Panc1 (cell line): ENCODE results near the gene DCP2. TPM values are rescaled to one million over a fixed set of nuclear protein-coding genes. Genes with fewer than 3 reads are reported as not detected.

Source experiments
- ATAC-seq: fragments of 200-7000 bp; cut with Tn5 transposase; 2 replicates; pipeline ENCODE4 v1.9.1; 2020; ENCODE audit warnings: mild to moderate bottlenecking, moderate library complexity
- BruUV-seq: library from RNA; stranded (reverse); fragments of 400-500 nt; replicated peaks from 2 replicates; lab custom pipeline; 2021; lab: Mats Ljungman, UMichigan
- CTCF ChIA-PET: fragments of 300-600 bp; sonication (Branson Sonifier 250); formaldehyde crosslinking; loops from one replicate; lab custom pipeline; 2022; ENCODE audit warnings: antibody characterized with exemption; lab: Charles Lee
- POLR2A ChIA-PET: fragments of 300-600 bp; sonication (Branson Sonifier 250); formaldehyde crosslinking; loops from one replicate; lab custom pipeline; 2022; ENCODE audit warnings: antibody characterized with exemption; lab: Charles Lee
- DNase-seq: peaks from one replicate; pipeline ENCODE4 v3.0.0-alpha.2; 2010; ENCODE audit warnings: low read depth, low spot score
- H3K27ac ChIP-seq: 2 replicates; pipeline ENCODE4 v1.5.1; 2011; ENCODE audit warnings: mild to moderate bottlenecking, low read length, inconsistent platforms
- H3K27me3 ChIP-seq: fragments of 200-500 bp; sonication (Bioruptor generic); 2 replicates; pipeline ENCODE4 v1.6.0; 2014; ENCODE audit warnings: low read length, inconsistent platforms; ENCODE audit not compliant: control insufficient read depth, insufficient read depth
- H3K36me3 ChIP-seq: fragments of 200-500 bp; sonication (Bioruptor generic); 2 replicates; pipeline ENCODE4 v1.5.1; 2014; ENCODE audit warnings: inconsistent platforms, mild to moderate bottlenecking, low read length, moderate library complexity; ENCODE audit not compliant: control insufficient read depth, insufficient read depth
- H3K4me1 ChIP-seq: 2 replicates; pipeline ENCODE4 v1.5.1; 2011; ENCODE audit warnings: inconsistent platforms, mild to moderate bottlenecking, low read length, moderate library complexity; ENCODE audit not compliant: control insufficient read depth, insufficient read depth
- H3K4me3 ChIP-seq, 2 experiments: 2 replicates each; pipeline ENCODE4 v1.5.1; 2011 to 2012; ENCODE audit warnings: low read depth in 2 of 2, low read length in 2 of 2, mild to moderate bottlenecking in 2 of 2, inconsistent platforms in 1 of 2, moderate library complexity in 1 of 2
- H3K9me3 ChIP-seq: fragments of 200-500 bp; sonication (Bioruptor generic); 2 replicates; pipeline ENCODE4 v1.5.1; 2014; ENCODE audit warnings: low read depth, mild to moderate bottlenecking, inconsistent platforms, low read length, moderate library complexity; ENCODE audit not compliant: control insufficient read depth, insufficient read depth
- POLR2AphosphoS5 ChIP-seq: IDR thresholded peaks from 2 replicates; pipeline ENCODE4 v1.6.1; 2012; ENCODE audit warnings: mild to moderate bottlenecking, low read depth, low read length, moderate library complexity
- SIN3A ChIP-seq: IDR thresholded peaks from 2 replicates; pipeline ENCODE4 v1.6.1; 2012; ENCODE audit warnings: low read depth, mild to moderate bottlenecking, low read length, moderate library complexity, borderline replicate concordance; ENCODE audit not compliant: insufficient read depth
- TCF7L2 ChIP-seq: IDR thresholded peaks from 2 replicates; pipeline ENCODE4 v1.6.1; 2011; ENCODE audit warnings: mild to moderate bottlenecking, low read depth, low read length, inconsistent platforms
- in situ Hi-C: cut with HindIII; loops from 2 replicates; pipeline ENCODE4 v1.10.0; 2016; ENCODE audit warnings: low sequenced_read_pairs, low pct_unique_long_range_greater_than_20kb
- intact Hi-C: fragments of 100-400 bp; cut with micrococcal nuclease; formaldehyde crosslinking; loops from one replicate; pipeline ENCODE4 v1.10.0; 2022; ENCODE audit not compliant: unreplicated experiment
- total RNA-seq: library from RNA; stranded (reverse); gene quantifications from one replicate; pipeline ENCODE4 v1.2.1, GENCODE V29; 2021; ENCODE audit not compliant: unreplicated experiment
- TF ChIP-seq, protein P1 (sequence below), 2 experiments: IDR thresholded peaks; 2 replicates each; pipeline ENCODE4 v1.6.1; 2011 to 2012; ENCODE audit warnings: low read depth in 2 of 2, control low read depth in 1 of 2, low read length in 1 of 2, mild to moderate bottlenecking in 1 of 2, moderate library complexity in 1 of 2; ENCODE audit not compliant: insufficient read depth in 1 of 2
- TF ChIP-seq, protein P2 (sequence below): fragments of 450-650 bp; IDR thresholded peaks from 2 replicates; pipeline ENCODE4 v1.5.1; 2017; ENCODE audit warnings: mild to moderate bottlenecking

DCP2 gene
- total RNA-seq, 1 experiment from 2014 or later, result 70.4 TPM

DNA sequence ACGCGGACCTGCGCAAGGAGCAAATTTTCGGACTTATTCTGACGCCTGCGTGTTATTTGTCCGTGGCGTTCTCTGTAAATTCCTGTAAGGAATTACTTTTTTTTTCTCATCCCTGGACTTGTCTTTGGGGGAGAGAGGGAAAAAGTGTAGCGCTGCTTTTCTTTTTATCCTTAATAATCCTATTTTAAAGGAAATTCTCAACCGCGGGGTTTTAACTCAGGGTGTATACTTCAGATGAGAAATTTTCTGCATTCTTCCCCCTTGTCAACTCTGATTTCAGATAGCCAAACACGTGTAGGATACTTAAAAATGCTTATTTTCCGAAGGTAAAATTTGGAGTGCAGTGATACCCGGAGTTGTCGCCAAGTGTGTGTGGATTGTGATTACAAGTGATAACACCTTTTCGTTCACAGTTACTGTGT is 853 bp downstream of the DCP2 start:
- POLR2A ChIA-PET, result no interaction called here
- H3K27me3 ChIP-seq, result no peaks in the 10 kb centered on the region
- peak overlapping the region; percentile 92 to 93 for H3K4me3 ChIP-seq
- H3K9me3 ChIP-seq, result no peaks in the 10 kb centered on the region
- BruUV-seq, result TSS peak; percentile 83
- no peak for TF ChIP-seq SIN3A
- TF ChIP-seq, protein P1, sequence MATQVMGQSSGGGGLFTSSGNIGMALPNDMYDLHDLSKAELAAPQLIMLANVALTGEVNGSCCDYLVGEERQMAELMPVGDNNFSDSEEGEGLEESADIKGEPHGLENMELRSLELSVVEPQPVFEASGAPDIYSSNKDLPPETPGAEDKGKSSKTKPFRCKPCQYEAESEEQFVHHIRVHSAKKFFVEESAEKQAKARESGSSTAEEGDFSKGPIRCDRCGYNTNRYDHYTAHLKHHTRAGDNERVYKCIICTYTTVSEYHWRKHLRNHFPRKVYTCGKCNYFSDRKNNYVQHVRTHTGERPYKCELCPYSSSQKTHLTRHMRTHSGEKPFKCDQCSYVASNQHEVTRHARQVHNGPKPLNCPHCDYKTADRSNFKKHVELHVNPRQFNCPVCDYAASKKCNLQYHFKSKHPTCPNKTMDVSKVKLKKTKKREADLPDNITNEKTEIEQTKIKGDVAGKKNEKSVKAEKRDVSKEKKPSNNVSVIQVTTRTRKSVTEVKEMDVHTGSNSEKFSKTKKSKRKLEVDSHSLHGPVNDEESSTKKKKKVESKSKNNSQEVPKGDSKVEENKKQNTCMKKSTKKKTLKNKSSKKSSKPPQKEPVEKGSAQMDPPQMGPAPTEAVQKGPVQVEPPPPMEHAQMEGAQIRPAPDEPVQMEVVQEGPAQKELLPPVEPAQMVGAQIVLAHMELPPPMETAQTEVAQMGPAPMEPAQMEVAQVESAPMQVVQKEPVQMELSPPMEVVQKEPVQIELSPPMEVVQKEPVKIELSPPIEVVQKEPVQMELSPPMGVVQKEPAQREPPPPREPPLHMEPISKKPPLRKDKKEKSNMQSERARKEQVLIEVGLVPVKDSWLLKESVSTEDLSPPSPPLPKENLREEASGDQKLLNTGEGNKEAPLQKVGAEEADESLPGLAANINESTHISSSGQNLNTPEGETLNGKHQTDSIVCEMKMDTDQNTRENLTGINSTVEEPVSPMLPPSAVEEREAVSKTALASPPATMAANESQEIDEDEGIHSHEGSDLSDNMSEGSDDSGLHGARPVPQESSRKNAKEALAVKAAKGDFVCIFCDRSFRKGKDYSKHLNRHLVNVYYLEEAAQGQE (IDR thresholded peaks at IDR 0.05; ENCODE audit: insufficient read depth in 1 of 2, low read depth in 2 of 2, low read length in 1 of 2), result no peak
- TF ChIP-seq, protein P2, sequence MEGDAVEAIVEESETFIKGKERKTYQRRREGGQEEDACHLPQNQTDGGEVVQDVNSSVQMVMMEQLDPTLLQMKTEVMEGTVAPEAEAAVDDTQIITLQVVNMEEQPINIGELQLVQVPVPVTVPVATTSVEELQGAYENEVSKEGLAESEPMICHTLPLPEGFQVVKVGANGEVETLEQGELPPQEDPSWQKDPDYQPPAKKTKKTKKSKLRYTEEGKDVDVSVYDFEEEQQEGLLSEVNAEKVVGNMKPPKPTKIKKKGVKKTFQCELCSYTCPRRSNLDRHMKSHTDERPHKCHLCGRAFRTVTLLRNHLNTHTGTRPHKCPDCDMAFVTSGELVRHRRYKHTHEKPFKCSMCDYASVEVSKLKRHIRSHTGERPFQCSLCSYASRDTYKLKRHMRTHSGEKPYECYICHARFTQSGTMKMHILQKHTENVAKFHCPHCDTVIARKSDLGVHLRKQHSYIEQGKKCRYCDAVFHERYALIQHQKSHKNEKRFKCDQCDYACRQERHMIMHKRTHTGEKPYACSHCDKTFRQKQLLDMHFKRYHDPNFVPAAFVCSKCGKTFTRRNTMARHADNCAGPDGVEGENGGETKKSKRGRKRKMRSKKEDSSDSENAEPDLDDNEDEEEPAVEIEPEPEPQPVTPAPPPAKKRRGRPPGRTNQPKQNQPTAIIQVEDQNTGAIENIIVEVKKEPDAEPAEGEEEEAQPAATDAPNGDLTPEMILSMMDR, result no peak
- TF ChIP-seq POLR2AphosphoS5, result no peak
- no peak for TF ChIP-seq TCF7L2
- DNase-seq (no peak), ATAC-seq (no peak)
- peak overlapping the region; percentile 98 for H3K27ac ChIP-seq
- H3K36me3 ChIP-seq, result no peaks in the 10 kb centered on the region; the same call in none of the 2 replicates
- intact Hi-C loops (no loop called here), in situ Hi-C loops (no loop called here)
- peaks cover 32% of the 10 kb centered on the region for H3K4me1 ChIP-seq
- CTCF ChIA-PET, result no interaction called here

GRCh38 chr5:112978836-112979235 is 2.2 kb downstream of the DCP2 start:
- Histone ChIP-seq H3K36me3 (peaks cover 2% of the 10 kb centered on the region), H3K4me1 (peaks cover 35% of the 10 kb centered on the region), H3K27ac (peak overlapping the region; percentile 98; the same call in 1 of the 2 replicates), H3K9me3 (no peaks in the 10 kb centered on the region), H3K27me3 (no peaks in the 10 kb centered on the region), H3K4me3 (peak overlapping the region; percentile 92 to 93; a peak in 3 of 4 replicates)
- TF ChIP-seq, protein P2, result no peak
- TF ChIP-seq, protein P1 (IDR thresholded peaks at IDR 0.05; ENCODE audit: insufficient read depth in 1 of 2, low read depth in 2 of 2, low read length in 1 of 2), result no peak
- TF ChIP-seq POLR2AphosphoS5, result no peak
- TF ChIP-seq TCF7L2, result no peak
- POLR2A ChIA-PET, result interaction anchor here (0.7 kb wide), 1 partner anchor 347 kb away, joined by 3 read pairs; no protein-coding TSS in a partner anchor
- intact Hi-C loops, result no loop called here
- in situ Hi-C loops, result no loop called here
- no peak for DNase-seq
- no TSS peak for BruUV-seq
- CTCF ChIA-PET, result no interaction called here
- no peak for ATAC-seq
